Skeletal muscle satellite cell (primary cell): ENCODE data around the gene PEX7. TPM values are rescaled to one million over a fixed set of nuclear protein-coding genes. Genes with fewer than 3 reads are reported as not detected.
"Not testable (repeated sequence)": the region's sequence is repeated elsewhere in the genome, so short reads cannot be mapped to it uniquely, and the experiment has no call there.

Experiments used
- H3K27me3 ChIP-seq: 2 replicates; pipeline ENCODE4 v1.7.0; 2013; ENCODE audit warnings: low read length; ENCODE audit not compliant: control insufficient read depth, insufficient read depth
- H3K36me3 ChIP-seq: 2 replicates; pipeline ENCODE4 v1.7.0; 2013; ENCODE audit warnings: mild to moderate bottlenecking, control low read depth, low read length; ENCODE audit not compliant: insufficient read depth
- H3K4me1 ChIP-seq: 2 replicates; pipeline ENCODE4 v1.7.0; 2013; ENCODE audit warnings: low read length; ENCODE audit not compliant: control insufficient read depth, insufficient read depth
- H3K4me2 ChIP-seq: 2 replicates; pipeline ENCODE4 v1.7.0; 2013; ENCODE audit warnings: mild to moderate bottlenecking, low read length
- H3K4me3 ChIP-seq: 2 replicates; pipeline ENCODE4 v1.7.0; 2013; ENCODE audit warnings: low read length
- H3K9ac ChIP-seq: 2 replicates; pipeline ENCODE4 v1.7.0; 2013; ENCODE audit warnings: mild to moderate bottlenecking, low read depth, low read length, moderate library complexity
- H3K9me3 ChIP-seq: replicated peaks from 2 replicates; pipeline ENCODE4 v1.7.0; 2013; ENCODE audit warnings: mild to moderate bottlenecking, control low read depth, low read length
- small RNA-seq: library from RNA; depleted of rRNA; stranded (forward); fragments of <200 nt; gene quantifications from one replicate; pipeline ENCODE3, GENCODE V24; 2012

PEX7 gene

GRCh38 chr6:136959935-136960334 lies 137.5 kb downstream of the PEX7 start:
- H3K9me3 ChIP-seq, H3K27me3 ChIP-seq, H3K4me1 ChIP-seq, H3K36me3 ChIP-seq, H3K4me2 ChIP-seq, H3K4me3 ChIP-seq, H3K9ac ChIP-seq: not testable (repeated sequence)

GRCh38 chr6:136960781-136961180 lies 138.4 kb downstream of the PEX7 start:
- Histone ChIP-seq H3K9me3 (no peaks in the 10 kb centered on the region), H3K9ac (no peak overlapping the region), H3K4me3 (no peak overlapping the region), H3K4me1 (no peaks in the 10 kb centered on the region), H3K4me2 (no peak overlapping the region), H3K36me3 (no peaks in the 10 kb centered on the region), H3K27me3 (no peaks in the 10 kb centered on the region)

GRCh38 chr6:136961848-136962247 lies 139.5 kb downstream of the PEX7 start:
- no peak overlapping the region for H3K9ac ChIP-seq
- H3K4me1 ChIP-seq: no peaks in the 10 kb centered on the region
- no peak overlapping the region for H3K4me3 ChIP-seq
- no peak overlapping the region for H3K4me2 ChIP-seq
- H3K9me3 ChIP-seq: no peaks in the 10 kb centered on the region
- H3K36me3 ChIP-seq: no peaks in the 10 kb centered on the region
- no peaks in the 10 kb centered on the region for H3K27me3 ChIP-seq

- Histone ChIP-seq H3K4me3 (no peak overlapping the region), H3K4me2 (no peak overlapping the region), H3K9ac (no peak overlapping the region), H3K27me3 (no peaks in the 10 kb centered on the region), H3K9me3 (no peaks in the 10 kb centered on the region), H3K4me1 (no peaks in the 10 kb centered on the region), H3K36me3 (no peaks in the 10 kb centered on the region)
Observed at GRCh38 chr6:136962661-136963060, 140.3 kb downstream of the PEX7 start.

- Histone ChIP-seq H3K9ac (no peak overlapping the region), H3K4me1 (no peaks in the 10 kb centered on the region), H3K4me3 (no peak overlapping the region), H3K4me2 (no peak overlapping the region), H3K27me3 (no peaks in the 10 kb centered on the region), H3K36me3 (no peaks in the 10 kb centered on the region), H3K9me3 (no peaks in the 10 kb centered on the region)
Observed at GRCh38 chr6:136963259-136963658, 140.9 kb downstream of the PEX7 start.

Small RNAs within 50 kb of the gene (small RNA-seq; reads per million reads assigned to genes)
- gene RF00019 (not detected), gene RF00443 (not detected)
